WI38 (cell line): Measurements from ENCODE around the gene BTBD3.

ENCODE experiments used
- H3K4me3 ChIP-seq: 2 replicates; pipeline ENCODE4 v1.5.1; 2011; ENCODE audit warnings: low read depth, mild to moderate bottlenecking, control low read depth, low read length
- CTCF ChIP-seq: IDR thresholded peaks from 2 replicates; pipeline ENCODE4 v1.5.1; 2012; ENCODE audit warnings: low read depth, mild to moderate bottlenecking, control low read depth, low read length

BTBD3 gene

GRCh38 chr20:11888648-11889047, 29.0 kb upstream of the BTBD3 start:
- no peak overlapping the region for H3K4me3 ChIP-seq
- no peak for TF ChIP-seq CTCF

GRCh38 chr20:11890331-11891076, 27.2 kb upstream of the BTBD3 start:
- TF ChIP-seq CTCF: no peak
- peak overlapping the region; percentile 69 for H3K4me3 ChIP-seq

- H3K4me3 ChIP-seq: peak overlapping the region; percentile 69
- no peak for TF ChIP-seq CTCF
Measured at GRCh38 chr20:11891077-11891775, 26.5 kb upstream of the BTBD3 start.

- no peak for TF ChIP-seq CTCF
- H3K4me3 ChIP-seq: peak overlapping the region; percentile 69
Measured at GRCh38 chr20:11891776-11892545, 25.7 kb upstream of the BTBD3 start.

GRCh38 chr20:11894062-11894461, 23.6 kb upstream of the BTBD3 start:
- no peak for TF ChIP-seq CTCF
- no peak overlapping the region for H3K4me3 ChIP-seq

GRCh38 chr20:11895861-11896387, 21.8 kb upstream of the BTBD3 start:
- TF ChIP-seq CTCF: no peak

GRCh38 chr20:11901127-11901526, 16.6 kb upstream of the BTBD3 start:
- H3K4me3 ChIP-seq: no peak overlapping the region; the same call in 1 of the 2 replicates
- no peak for TF ChIP-seq CTCF

More at GRCh38 chr20:11895861-11896387, 21.8 kb upstream of the BTBD3 start:
- H3K4me3 ChIP-seq: peak overlapping the region; percentile 27
